GM12892 (cell line): ENCODE measurements around the gene C1QTNF12.

Experiments used
- POLR2A ChIP-seq: IDR thresholded peaks from 2 replicates; pipeline ENCODE4 v1.6.1; 2011; ENCODE audit warnings: low read depth, low read length, control low read depth
- TAF1 ChIP-seq: IDR thresholded peaks from 2 replicates; pipeline ENCODE4 v1.6.1; 2011; ENCODE audit warnings: low read depth, mild to moderate bottlenecking, control low read depth, low read length, borderline replicate concordance

GRCh38 chr1:1234180-1234808 lies 12.2 kb downstream of the C1QTNF12 start:
- TF ChIP-seq POLR2A (no peak), TAF1 (no peak)
